IMR-90 (cell line): ENCODE data around the gene UNC93A. TPM values are rescaled to one million over a fixed set of nuclear protein-coding genes. Genes with fewer than 3 reads are reported as not detected.

Experiments used
- ATAC-seq: fragments of 200-7000 bp; cut with Tn5 transposase; 2 replicates; pipeline ENCODE4 v1.9.1; 2020; ENCODE audit warnings: low read depth, mild to moderate bottlenecking, moderate library complexity
- BruUV-seq: library from RNA; stranded (reverse); fragments of 400-500 nt; replicated peaks from 2 replicates; lab custom pipeline; 2021; lab: Mats Ljungman, UMichigan
- CTCF ChIA-PET: fragments of 300-600 bp; formaldehyde crosslinking; extraction: SDS; loops from one replicate; lab custom pipeline; 2021; ENCODE audit warnings: antibody characterized with exemption; lab: Yijun Ruan, JAX
- POLR2A ChIA-PET: fragments of 300-600 bp; sonication (Branson Sonifier 250); formaldehyde crosslinking; loops from one replicate; lab custom pipeline; 2022; ENCODE audit warnings: antibody characterized with exemption; ENCODE audit not compliant: unreplicated experiment; lab: Charles Lee
- DNase-seq: peaks from one replicate; pipeline ENCODE4 v3.0.0; 2013
- H2AFZ ChIP-seq: replicated peaks from 2 replicates; pipeline ENCODE3; 2013; ENCODE audit warnings: low read length, mild to moderate bottlenecking; ENCODE audit not compliant: poor library complexity
- H2AK5ac ChIP-seq: 2 replicates; pipeline ENCODE4 v1.6.1; 2013; ENCODE audit warnings: low read depth, low read length, inconsistent platforms
- H2AK9ac ChIP-seq: replicated peaks from 2 replicates; pipeline ENCODE3; 2013; ENCODE audit warnings: mild to moderate bottlenecking, low read depth, low read length, moderate library complexity; ENCODE audit not compliant: poor library complexity
- H2BK120ac ChIP-seq: 2 replicates; pipeline ENCODE4 v1.6.1; 2013; ENCODE audit warnings: low read depth, low read length, inconsistent platforms
- H2BK15ac ChIP-seq: 3 replicates; pipeline ENCODE4 v1.6.1; 2013; ENCODE audit warnings: low read depth, low read length, inconsistent platforms
- H2BK20ac ChIP-seq: 2 replicates; pipeline ENCODE4 v1.6.1; 2013; ENCODE audit warnings: low read depth, mild to moderate bottlenecking, inconsistent platforms, low read length, moderate library complexity
- H2BK5ac ChIP-seq: 2 replicates; pipeline ENCODE4 v1.6.1; 2013; ENCODE audit warnings: mild to moderate bottlenecking, low read depth, low read length, inconsistent platforms; ENCODE audit not compliant: poor library complexity, severe bottlenecking
- H3K14ac ChIP-seq: replicated peaks from 2 replicates; pipeline ENCODE4 v1.6.1; 2013; ENCODE audit warnings: low read depth, low read length, inconsistent platforms
- H3K18ac ChIP-seq: 2 replicates; pipeline ENCODE4 v1.6.1; 2013; ENCODE audit warnings: low read depth, low read length, control low read depth
- H3K23ac ChIP-seq: 2 replicates; pipeline ENCODE4 v1.6.1; 2013; ENCODE audit warnings: low read depth, low read length, inconsistent platforms
- H3K27ac ChIP-seq: 2 replicates; pipeline ENCODE4 v1.5.1; 2013; ENCODE audit warnings: mild to moderate bottlenecking, control low read depth, low read length; ENCODE audit not compliant: insufficient read depth
- H3K27me3 ChIP-seq: 2 replicates; pipeline ENCODE4 v1.6.1; 2013; ENCODE audit warnings: low read length; ENCODE audit not compliant: control insufficient read depth, insufficient read depth
- H3K36me3 ChIP-seq: 2 replicates; pipeline ENCODE4 v1.6.1; 2013; ENCODE audit warnings: low read length, mixed read lengths; ENCODE audit not compliant: control insufficient read depth, insufficient read depth
- H3K4ac ChIP-seq: 2 replicates; pipeline ENCODE4 v1.6.1; 2013; ENCODE audit warnings: low read depth, low read length, inconsistent platforms
- H3K4me1 ChIP-seq: 2 replicates; pipeline ENCODE4 v1.6.1; 2013; ENCODE audit warnings: low read length, mixed read lengths; ENCODE audit not compliant: control insufficient read depth, insufficient read depth
- H3K4me2 ChIP-seq: 2 replicates; pipeline ENCODE4 v1.6.1; 2013; ENCODE audit warnings: low read depth, mild to moderate bottlenecking, control low read depth, low read length, moderate library complexity
- H3K4me3 ChIP-seq: 2 replicates; pipeline ENCODE4 v1.5.1; 2013; ENCODE audit warnings: low read depth, mild to moderate bottlenecking, control low read depth, low read length, moderate library complexity; ENCODE audit not compliant: insufficient read depth
- H3K56ac ChIP-seq: 2 replicates; pipeline ENCODE4 v1.6.1; 2013; ENCODE audit warnings: low read length, inconsistent platforms; ENCODE audit not compliant: insufficient read depth; ENCODE audit errors: extremely low read depth
- H3K79me1 ChIP-seq, 2 experiments: 2 replicates each; pipeline ENCODE4 v1.6.1; 2013; ENCODE audit warnings: low read length in 2 of 2, inconsistent platforms in 1 of 2, low read depth in 1 of 2
- H3K9ac ChIP-seq: 2 replicates; pipeline ENCODE4 v1.6.1; 2013; ENCODE audit warnings: low read depth, low read length, control low read depth
- H3K9me1 ChIP-seq: 2 replicates; pipeline ENCODE4 v1.6.1; 2013; ENCODE audit warnings: low read length, inconsistent platforms; ENCODE audit not compliant: insufficient read depth
- H3K9me3 ChIP-seq: 2 replicates; pipeline ENCODE4 v1.6.1; 2013; ENCODE audit warnings: low read length; ENCODE audit not compliant: control insufficient read depth, insufficient read depth
- H4K20me1 ChIP-seq: 2 replicates; pipeline ENCODE4 v1.6.1; 2013; ENCODE audit warnings: low read length, inconsistent platforms; ENCODE audit not compliant: insufficient read depth
- H4K5ac ChIP-seq: 2 replicates; pipeline ENCODE4 v1.6.1; 2013; ENCODE audit warnings: mild to moderate bottlenecking, low read depth, low read length, control low read depth
- H4K8ac ChIP-seq, 2 experiments: 2 replicates each; pipeline ENCODE4 v1.6.1; 2013; ENCODE audit warnings: low read depth in 2 of 2, low read length in 2 of 2, control low read depth in 1 of 2, inconsistent platforms in 1 of 2
- H4K91ac ChIP-seq: 2 replicates; pipeline ENCODE4 v1.6.1; 2013; ENCODE audit warnings: low read depth, low read length, inconsistent platforms; ENCODE audit not compliant: insufficient read depth
- CEBPB ChIP-seq: IDR thresholded peaks from 2 replicates; pipeline ENCODE4 v1.6.1; 2012; ENCODE audit warnings: low read depth, low read length, improper control_type of control experiment
- NFE2L2 ChIP-seq: fragments of 150-350 bp; IDR thresholded peaks from 2 replicates; pipeline ENCODE4 v1.6.1; 2016; ENCODE audit warnings: low read depth, mild to moderate bottlenecking, low read length
- POLR2A ChIP-seq: IDR thresholded peaks from 2 replicates; pipeline ENCODE4 v1.6.1; 2012; ENCODE audit warnings: mild to moderate bottlenecking, low read depth, low read length
- WGBS, 2 experiments: methylation state at CpG; one replicate each; pipeline versions ENCODE4 v1.1.5 to v1.1.7; 2013; ENCODE audit warnings: missing lambda C conversion rate in 2 of 2; ENCODE audit not compliant: insufficient read length in 1 of 2; ENCODE audit errors: extremely low coverage in 2 of 2; 5-methylcytosine and 5-hydroxymethylcytosine counted together
- dilution Hi-C: fragments of 300-500 bp; cut with HindIII; formaldehyde crosslinking; loops from one replicate; pipeline ENCODE4 v1.14.3; 2018; ENCODE audit warnings: low sequenced_read_pairs; ENCODE audit not compliant: unreplicated experiment
- in situ Hi-C: fragments of 300-500 bp; cut with MboI; formaldehyde crosslinking; loops from 3 replicates; pipeline ENCODE4 v1.14.3; 2019; ENCODE audit warnings: low sequenced_read_pairs, inconsistent platforms, mixed read lengths
- intact Hi-C: fragments of 100-400 bp; cut with micrococcal nuclease; formaldehyde crosslinking; loops from 2 replicates; pipeline ENCODE4 v1.10.0; 2022
- polyA plus RNA-seq, 3 experiments: library from polyadenylated mRNA; depleted of rRNA; stranded (reverse); fragments of >200 nt; gene quantifications; 2 replicates each; pipeline ENCODE4 v1.2.3, GENCODE V29; 2012; ENCODE audit warnings: low replicate concordance in 1 of 3
- total RNA-seq: library from RNA; depleted of rRNA; stranded (reverse); fragments of >200 nt; gene quantifications from 2 replicates; pipeline ENCODE4 v1.2.3, GENCODE V29; 2012

UNC93A gene
- total and polyA plus RNA-seq, 2 of the 4 experiments (the other 2 are of a cell fraction) = not detected

DNA sequence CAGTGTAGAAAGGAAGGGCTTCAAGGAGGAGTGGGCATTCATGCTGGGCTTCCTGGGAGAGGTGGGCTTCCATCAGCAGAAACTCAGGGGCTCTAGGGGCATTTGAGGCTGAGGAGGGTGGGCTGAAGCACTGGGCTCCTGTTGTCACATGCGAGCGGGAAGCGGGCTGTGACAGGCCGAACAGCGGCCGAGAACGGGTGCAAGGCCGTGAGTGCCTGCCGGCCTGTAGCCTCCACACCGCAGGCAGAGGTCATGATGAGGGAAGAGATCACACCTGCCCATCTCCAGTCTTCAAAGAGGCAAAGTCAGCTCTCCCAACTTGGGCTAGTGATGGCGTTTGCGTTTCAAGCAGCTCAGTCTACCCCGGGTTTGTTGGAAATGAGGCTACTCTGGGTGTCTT is 34.7 kb downstream of the UNC93A start:
- H4K5ac ChIP-seq = no peak overlapping the region
- H3K9ac ChIP-seq = no peak overlapping the region
- H2AK9ac ChIP-seq = no peak overlapping the region
- POLR2A ChIA-PET = no interaction called here
- no peak overlapping the region for H4K8ac ChIP-seq
- no peak for TF ChIP-seq CEBPB
- TF ChIP-seq NFE2L2 = no peak
- no peak for TF ChIP-seq POLR2A
- H3K4me3 ChIP-seq = no peak overlapping the region
- no peak overlapping the region for H2BK15ac ChIP-seq
- no peaks in the 10 kb centered on the region for H3K9me1 ChIP-seq
- CTCF ChIA-PET = no interaction called here
- H3K27me3 ChIP-seq = no peaks in the 10 kb centered on the region
- no peak overlapping the region for H2BK20ac ChIP-seq
- intact Hi-C loops = no loop called here
- BruUV-seq = no TSS peak
- no peak for DNase-seq
- no peak overlapping the region for H3K23ac ChIP-seq
- H3K4ac ChIP-seq = no peak overlapping the region
- no peak overlapping the region for H2BK5ac ChIP-seq
- H3K14ac ChIP-seq = no peak overlapping the region
- no peak overlapping the region for H2AK5ac ChIP-seq
- H3K18ac ChIP-seq = no peak overlapping the region
- H3K9me3 ChIP-seq = peaks cover 29% of the 10 kb centered on the region
- no peak overlapping the region for H3K27ac ChIP-seq
- H4K20me1 ChIP-seq = no peaks in the 10 kb centered on the region
- no peak overlapping the region for H2AFZ ChIP-seq
- H3K4me1 ChIP-seq = no peaks in the 10 kb centered on the region
- H3K4me2 ChIP-seq = no peak overlapping the region
- WGBS, 2 experiments = no CpG with 5 or more reads among the region's 13 CpGs
- H3K79me1 ChIP-seq = no peaks in the 10 kb centered on the region
- H4K91ac ChIP-seq = no peak overlapping the region
- dilution Hi-C loops = no loop called here
- H3K36me3 ChIP-seq = no peaks in the 10 kb centered on the region
- in situ Hi-C loops = no loop called here
- no peak overlapping the region for H2BK120ac ChIP-seq
- H3K56ac ChIP-seq = no peak overlapping the region
- ATAC-seq = no peak
